Nephron progenitor cell (in vitro differentiated cells): ENCODE results near the gene GPAM.

Experiments used
- DNase-seq: peaks from one replicate; pipeline ENCODE4 v3.0.0; 2021
- H3K27ac Mint-ChIP-seq: 2 replicates; pipeline ENCODE4 v1.8.0; 2021; ENCODE audit warnings: mild to moderate bottlenecking, moderate library complexity, mixed read lengths
- H3K27me3 Mint-ChIP-seq: 2 replicates; pipeline ENCODE4 v1.8.0; 2021; ENCODE audit warnings: mild to moderate bottlenecking, low read depth, mixed read lengths; ENCODE audit not compliant: poor library complexity
- H3K36me3 Mint-ChIP-seq: 2 replicates; pipeline ENCODE4 v1.8.0; 2021; ENCODE audit warnings: low read depth, mixed read lengths
- H3K4me1 Mint-ChIP-seq: 2 replicates; pipeline ENCODE4 v1.8.0; 2021; ENCODE audit warnings: mixed read lengths
- H3K4me3 Mint-ChIP-seq: 2 replicates; pipeline ENCODE4 v1.8.0; 2021; ENCODE audit warnings: mild to moderate bottlenecking, moderate library complexity, mixed read lengths
- H3K9me3 Mint-ChIP-seq: 2 replicates; pipeline ENCODE4 v1.8.0; 2021; ENCODE audit warnings: mild to moderate bottlenecking, moderate library complexity, mixed read lengths
- TF ChIP-seq, protein P1 (sequence below): fragments of 200-600 bp; sonication (generic); IDR thresholded peaks from 2 replicates; pipeline ENCODE4 v1.5.0; 2021; ENCODE audit warnings: antibody characterized with exemption

GPAM gene

GRCh38 chr10:112168733-112169132 lies 14.8 kb downstream of the GPAM start:
- Mint-ChIP-seq H3K9me3 (no peaks in the 10 kb centered on the region), H3K27me3 (peaks cover 2% of the 10 kb centered on the region), H3K4me1 (no peaks in the 10 kb centered on the region), H3K36me3 (peaks cover 68% of the 10 kb centered on the region), H3K27ac (no peak overlapping the region), H3K4me3 (no peak overlapping the region)
- TF ChIP-seq, protein P1, sequence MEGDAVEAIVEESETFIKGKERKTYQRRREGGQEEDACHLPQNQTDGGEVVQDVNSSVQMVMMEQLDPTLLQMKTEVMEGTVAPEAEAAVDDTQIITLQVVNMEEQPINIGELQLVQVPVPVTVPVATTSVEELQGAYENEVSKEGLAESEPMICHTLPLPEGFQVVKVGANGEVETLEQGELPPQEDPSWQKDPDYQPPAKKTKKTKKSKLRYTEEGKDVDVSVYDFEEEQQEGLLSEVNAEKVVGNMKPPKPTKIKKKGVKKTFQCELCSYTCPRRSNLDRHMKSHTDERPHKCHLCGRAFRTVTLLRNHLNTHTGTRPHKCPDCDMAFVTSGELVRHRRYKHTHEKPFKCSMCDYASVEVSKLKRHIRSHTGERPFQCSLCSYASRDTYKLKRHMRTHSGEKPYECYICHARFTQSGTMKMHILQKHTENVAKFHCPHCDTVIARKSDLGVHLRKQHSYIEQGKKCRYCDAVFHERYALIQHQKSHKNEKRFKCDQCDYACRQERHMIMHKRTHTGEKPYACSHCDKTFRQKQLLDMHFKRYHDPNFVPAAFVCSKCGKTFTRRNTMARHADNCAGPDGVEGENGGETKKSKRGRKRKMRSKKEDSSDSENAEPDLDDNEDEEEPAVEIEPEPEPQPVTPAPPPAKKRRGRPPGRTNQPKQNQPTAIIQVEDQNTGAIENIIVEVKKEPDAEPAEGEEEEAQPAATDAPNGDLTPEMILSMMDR: no peak
- no peak for DNase-seq

GRCh38 chr10:112166800-112167199 lies 16.8 kb downstream of the GPAM start:
- H3K27me3 Mint-ChIP-seq: peaks cover 2% of the 10 kb centered on the region
- H3K36me3 Mint-ChIP-seq: peaks cover 70% of the 10 kb centered on the region
- no peaks in the 10 kb centered on the region for H3K4me1 Mint-ChIP-seq
- no peak for DNase-seq
- no peaks in the 10 kb centered on the region for H3K9me3 Mint-ChIP-seq
- no peak overlapping the region for H3K4me3 Mint-ChIP-seq
- H3K27ac Mint-ChIP-seq: no peak overlapping the region
- TF ChIP-seq, protein P1: no peak

GRCh38 chr10:112161757-112162518 lies 21.6 kb downstream of the GPAM start:
- Mint-ChIP-seq H3K4me1 (no peaks in the 10 kb centered on the region), H3K27me3 (peaks cover 2% of the 10 kb centered on the region), H3K27ac (no peak overlapping the region), H3K9me3 (no peaks in the 10 kb centered on the region), H3K36me3 (peaks cover 61% of the 10 kb centered on the region), H3K4me3 (no peak overlapping the region)
- no peak for DNase-seq
- TF ChIP-seq, protein P1: no peak

- Mint-ChIP-seq H3K9me3 (no peaks in the 10 kb centered on the region), H3K36me3 (peaks cover 60% of the 10 kb centered on the region), H3K4me1 (no peaks in the 10 kb centered on the region), H3K27ac (no peak overlapping the region), H3K27me3 (peaks cover 2% of the 10 kb centered on the region), H3K4me3 (no peak overlapping the region)
- no peak for DNase-seq
- TF ChIP-seq, protein P1: no peak
Observed at GRCh38 chr10:112160834-112161233, 22.7 kb downstream of the GPAM start.

GRCh38 chr10:112159469-112159868 lies 24.1 kb downstream of the GPAM start:
- peaks cover 64% of the 10 kb centered on the region for H3K36me3 Mint-ChIP-seq

More at GRCh38 chr10:112159469-112159868, 24.1 kb downstream of the GPAM start:
- Mint-ChIP-seq H3K9me3 (no peaks in the 10 kb centered on the region), H3K27ac (no peak overlapping the region), H3K27me3 (no peaks in the 10 kb centered on the region), H3K4me3 (no peak overlapping the region), H3K4me1 (no peaks in the 10 kb centered on the region)
- TF ChIP-seq, protein P1: no peak
- DNase-seq: no peak
